KBM-7 (cell line): ENCODE data around the gene ATP9B.

ENCODE experiments used
- DNase-seq: peaks from one replicate; pipeline ENCODE4 v3.0.0-alpha.2; 2015
- in situ Hi-C: fragments of 300-500 bp; cut with MboI; formaldehyde crosslinking; loops from 2 replicates; pipeline ENCODE4 v1.14.3; 2020; ENCODE audit warnings: low sequenced_read_pairs, low pct_unique_long_range_greater_than_20kb, mixed read lengths

The ATP9B gene

DNA sequence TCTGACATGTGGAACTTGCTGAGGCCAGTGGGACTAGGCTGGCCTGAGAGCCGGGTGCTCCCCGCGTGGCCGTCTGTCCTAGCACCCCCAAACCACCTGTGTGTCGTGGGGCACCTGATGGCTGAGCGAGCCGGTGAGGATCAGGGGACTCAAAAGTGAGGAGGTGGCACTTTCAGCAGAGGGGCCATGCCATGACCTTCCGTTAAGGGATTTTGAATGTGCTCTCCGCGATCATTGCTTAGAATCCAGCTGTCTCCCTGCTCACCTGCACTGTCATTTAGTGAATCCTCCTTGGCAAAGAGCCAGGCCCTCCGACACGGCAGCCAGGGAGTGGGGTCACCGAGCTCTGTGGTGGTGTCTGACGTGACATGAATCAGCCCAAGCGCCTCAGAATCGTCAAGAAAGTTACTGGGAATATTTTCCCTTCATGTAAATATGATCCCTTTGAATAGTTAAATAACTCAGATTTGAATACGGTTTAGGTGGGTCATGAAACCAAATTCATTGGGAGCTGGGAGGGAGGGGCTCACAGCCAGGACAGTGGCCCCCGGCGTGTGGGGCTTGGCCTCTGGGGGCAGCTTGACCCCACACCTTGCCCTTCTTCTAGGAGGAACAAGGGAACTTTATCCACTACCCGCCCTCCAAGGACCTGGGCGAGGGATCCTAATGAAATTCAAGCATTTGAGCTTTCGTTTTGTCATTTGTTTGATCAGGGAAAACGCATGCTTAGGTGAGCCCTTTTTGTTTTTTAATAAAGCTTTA is 336.0 kb downstream of the ATP9B start:
- DNase-seq, result no peak
- in situ Hi-C loops, result loop anchor here (10.0 kb wide), 1 partner anchor 110 kb away; no protein-coding TSS in a partner anchor

DNA sequence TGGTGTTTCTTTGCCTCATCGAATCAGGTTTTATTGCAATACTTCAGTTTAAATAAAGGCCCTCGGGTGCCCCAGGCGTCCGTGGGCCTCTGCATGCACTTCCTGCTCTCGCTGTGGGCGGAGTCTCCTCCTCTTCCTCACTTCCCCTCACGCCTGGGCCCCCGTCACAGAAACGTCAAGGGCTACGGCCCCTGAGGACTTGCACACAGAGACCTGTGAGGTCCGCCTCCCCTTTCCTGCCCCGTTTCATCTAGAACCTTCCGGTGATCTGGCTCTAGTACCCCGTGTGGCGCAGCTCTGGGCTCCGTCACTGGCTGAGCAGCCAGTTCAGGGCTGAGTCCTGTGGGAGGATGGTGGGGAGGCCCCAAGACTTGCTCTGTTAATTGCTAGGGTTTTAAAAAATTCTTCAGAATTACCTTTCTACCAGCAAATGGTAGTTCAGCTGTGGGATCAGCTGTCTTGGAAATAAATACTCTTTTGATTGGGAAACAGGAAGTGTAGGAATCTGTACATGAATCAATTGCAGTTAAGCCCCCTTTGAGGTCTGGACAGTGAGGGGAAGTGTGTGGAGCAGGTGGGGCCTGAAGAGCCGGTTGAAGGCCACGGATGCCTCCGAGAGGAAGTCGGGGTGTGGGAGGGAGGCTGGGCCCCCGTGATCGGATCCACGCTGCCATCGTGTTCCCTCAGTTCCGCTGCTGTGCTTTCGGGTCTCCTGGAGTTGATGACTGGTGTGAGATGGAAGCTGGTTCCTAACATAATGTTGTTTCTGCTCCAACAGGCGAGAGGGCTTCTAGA is 336.8 kb downstream of the ATP9B start:
- in situ Hi-C loops, result loop anchor here (10.0 kb wide), 1 partner anchor 109 kb away; no protein-coding TSS in a partner anchor
- DNase-seq, result peak; percentile 78

DNA sequence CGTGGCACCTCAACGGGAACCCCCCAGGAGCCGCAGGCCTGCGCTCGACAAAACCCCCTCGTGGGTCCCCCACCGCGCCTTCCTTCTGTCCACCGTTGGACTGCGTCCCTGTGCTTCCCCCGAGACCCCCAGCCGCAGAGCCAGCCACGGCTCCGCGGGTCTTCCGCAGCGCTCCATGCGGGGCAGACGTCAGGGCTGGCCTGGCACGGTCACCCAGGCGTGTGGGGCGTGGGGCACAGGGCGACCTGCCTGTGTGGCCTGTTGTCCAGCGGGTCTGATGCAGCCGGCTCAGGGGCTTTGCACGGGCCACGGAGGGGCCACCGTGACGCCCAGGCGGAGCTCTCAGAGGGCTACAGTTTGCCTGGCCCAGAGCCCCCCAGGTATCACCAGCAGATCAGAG is 337.5 kb downstream of the ATP9B start:
- in situ Hi-C loops, result loop anchor here (10.0 kb wide), 1 partner anchor 108 kb away; no protein-coding TSS in a partner anchor
- no peak for DNase-seq

DNA sequence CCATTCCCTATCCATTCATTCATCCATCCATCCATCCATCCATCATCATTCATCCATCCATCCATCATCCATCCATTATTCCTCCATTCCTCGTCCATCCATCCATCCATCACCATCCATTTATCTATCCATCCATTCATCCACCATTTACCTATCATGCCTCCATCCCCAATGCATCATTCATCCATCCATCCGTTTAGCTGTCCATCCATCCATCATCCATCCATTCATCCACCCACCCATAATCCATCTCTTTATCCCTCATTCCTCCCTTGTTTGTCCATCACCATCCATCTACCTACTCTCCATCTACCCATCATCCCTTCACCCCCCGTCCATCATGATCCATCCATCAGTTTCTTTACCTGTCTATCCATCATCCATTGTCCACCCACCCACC is 340.1 kb downstream of the ATP9B start:
- in situ Hi-C loops, result loop anchor here (10.0 kb wide), 1 partner anchor 105 kb away; no protein-coding TSS in a partner anchor
- DNase-seq, result no peak

DNA sequence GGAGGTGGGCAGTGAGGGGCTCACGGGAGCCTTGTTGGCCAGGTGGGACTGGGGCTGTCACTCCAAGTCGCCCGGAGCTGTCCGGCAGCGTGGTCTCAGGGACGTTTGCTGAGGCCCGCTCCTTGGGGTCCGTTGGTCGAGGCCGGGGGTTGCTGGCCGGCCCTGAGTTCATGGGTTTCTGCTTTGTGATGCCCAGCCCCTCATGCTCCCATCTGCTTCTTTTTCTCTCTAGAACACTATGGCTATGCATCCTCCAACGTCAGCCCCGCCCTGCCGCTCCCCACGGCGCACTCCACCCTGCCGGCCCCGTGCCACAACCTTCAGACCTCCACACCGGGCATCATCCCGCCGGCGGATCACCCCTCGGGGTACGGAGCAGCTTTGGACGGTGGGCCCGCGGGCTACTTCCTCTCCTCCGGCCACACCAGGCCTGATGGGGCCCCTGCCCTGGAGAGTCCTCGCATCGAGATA is 341.0 kb downstream of the ATP9B start:
- in situ Hi-C loops, result no loop called here
- DNase-seq, result no peak

DNA sequence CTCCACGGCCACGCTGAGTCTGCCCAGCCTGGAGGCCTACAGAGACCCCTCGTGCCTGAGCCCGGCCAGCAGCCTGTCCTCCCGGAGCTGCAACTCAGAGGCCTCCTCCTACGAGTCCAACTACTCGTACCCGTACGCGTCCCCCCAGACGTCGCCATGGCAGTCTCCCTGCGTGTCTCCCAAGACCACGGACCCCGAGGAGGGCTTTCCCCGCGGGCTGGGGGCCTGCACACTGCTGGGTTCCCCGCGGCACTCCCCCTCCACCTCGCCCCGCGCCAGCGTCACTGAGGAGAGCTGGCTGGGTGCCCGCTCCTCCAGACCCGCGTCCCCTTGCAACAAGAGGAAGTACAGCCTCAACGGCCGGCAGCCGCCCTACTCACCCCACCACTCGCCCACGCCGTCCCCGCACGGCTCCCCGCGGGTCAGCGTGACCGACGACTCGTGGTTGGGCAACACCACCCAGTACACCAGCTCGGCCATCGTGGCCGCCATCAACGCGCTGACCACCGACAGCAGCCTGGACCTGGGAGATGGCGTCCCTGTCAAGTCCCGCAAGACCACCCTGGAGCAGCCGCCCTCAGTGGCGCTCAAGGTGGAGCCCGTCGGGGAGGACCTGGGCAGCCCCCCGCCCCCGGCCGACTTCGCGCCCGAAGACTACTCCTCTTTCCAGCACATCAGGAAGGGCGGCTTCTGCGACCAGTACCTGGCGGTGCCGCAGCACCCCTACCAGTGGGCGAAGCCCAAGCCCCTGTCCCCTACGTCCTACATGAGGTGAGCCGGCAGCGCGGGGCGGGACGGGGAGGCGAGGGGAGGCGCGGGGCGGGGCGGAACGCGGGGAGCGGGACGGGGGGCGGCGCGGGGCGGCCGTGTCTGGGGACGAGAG is 341.8 kb downstream of the ATP9B start:
- in situ Hi-C loops, result no loop called here
- no peak for DNase-seq

DNA sequence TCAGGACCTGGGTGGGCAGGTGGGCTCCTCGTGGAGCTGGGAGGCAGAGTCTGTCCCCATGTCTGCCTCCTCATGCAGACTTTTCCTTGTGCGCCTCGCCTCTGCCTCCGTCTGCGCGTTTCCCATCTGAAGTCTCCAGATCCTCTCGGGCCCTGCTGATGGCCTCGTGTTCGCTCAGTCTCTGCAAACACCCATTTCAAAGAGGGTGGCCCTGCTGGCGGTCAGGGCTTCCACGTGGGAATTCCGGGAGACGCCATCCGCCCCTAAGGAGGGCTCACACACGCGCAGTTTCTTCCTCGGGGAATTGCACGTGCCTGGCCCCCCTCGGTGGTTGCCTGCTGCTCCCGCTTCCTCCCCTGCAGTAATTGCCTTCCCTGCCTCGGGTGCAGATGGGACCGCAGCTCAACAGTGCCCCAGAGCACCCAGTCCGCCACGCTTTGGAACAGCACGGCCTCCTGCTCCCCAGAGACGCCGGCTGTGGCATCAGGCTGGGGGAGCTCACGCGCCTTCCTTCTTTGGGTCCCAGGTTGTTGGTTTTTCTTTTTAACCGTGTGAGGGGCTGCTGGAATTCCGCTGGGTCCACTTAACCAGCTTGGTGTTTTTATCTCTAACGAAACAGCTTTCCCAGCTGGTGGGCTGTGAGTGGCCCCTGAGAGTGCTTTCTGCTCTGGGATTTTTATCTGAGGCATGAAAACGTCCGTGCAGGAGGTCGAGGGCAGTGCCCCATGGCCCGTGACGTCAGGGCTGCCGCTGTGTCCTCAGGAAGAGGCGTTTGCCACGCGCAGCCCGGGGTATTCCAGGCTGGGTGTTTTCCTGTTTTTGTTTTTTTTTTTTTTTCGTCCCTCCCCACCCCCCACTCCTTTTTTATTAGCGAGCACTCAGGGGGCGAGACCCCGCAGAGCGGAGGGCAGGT is 342.7 kb downstream of the ATP9B start:
- DNase-seq, result no peak
- in situ Hi-C loops, result no loop called here

DNA sequence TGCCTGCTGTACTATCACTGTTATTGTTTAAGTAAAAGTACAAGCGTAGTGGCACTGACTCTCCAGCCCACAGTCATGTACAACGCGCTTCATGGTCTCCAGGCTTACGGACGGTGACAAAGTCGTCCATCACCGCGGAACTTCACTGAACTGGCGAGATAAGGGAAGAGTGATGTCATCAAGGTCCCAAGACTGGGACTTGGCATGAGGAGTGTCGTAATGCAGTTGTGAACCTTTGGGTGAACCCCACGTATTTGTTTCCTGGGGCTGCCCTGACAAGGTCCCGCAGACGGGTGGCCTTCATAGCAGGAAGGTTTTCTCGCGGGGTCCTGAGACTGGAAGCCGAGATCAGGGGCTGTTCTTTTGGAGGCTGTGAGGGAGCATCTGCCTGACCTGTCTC is 343.8 kb downstream of the ATP9B start:
- in situ Hi-C loops, result no loop called here
- DNase-seq, result no peak

DNA sequence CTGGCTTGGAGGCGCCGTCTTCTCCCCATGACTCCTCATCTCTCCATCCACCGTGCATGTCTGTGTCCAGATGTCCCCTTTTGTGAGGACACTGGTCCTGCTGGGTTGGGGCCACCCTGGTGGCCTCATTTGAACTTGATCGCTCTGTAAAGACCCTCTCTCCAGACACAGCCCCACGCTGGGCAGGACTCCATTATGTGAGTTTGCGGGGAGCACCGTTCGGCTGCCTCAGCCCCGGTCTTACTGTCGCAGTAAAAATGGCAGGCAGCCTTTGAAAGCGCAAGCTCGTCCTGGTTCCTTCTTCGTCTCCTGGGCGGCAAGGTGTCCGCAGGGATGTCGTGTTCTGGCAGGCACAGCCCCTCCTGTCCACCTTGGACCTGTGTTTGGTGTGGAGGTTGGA is 344.2 kb downstream of the ATP9B start:
- in situ Hi-C loops, result no loop called here
- DNase-seq, result no peak

DNA sequence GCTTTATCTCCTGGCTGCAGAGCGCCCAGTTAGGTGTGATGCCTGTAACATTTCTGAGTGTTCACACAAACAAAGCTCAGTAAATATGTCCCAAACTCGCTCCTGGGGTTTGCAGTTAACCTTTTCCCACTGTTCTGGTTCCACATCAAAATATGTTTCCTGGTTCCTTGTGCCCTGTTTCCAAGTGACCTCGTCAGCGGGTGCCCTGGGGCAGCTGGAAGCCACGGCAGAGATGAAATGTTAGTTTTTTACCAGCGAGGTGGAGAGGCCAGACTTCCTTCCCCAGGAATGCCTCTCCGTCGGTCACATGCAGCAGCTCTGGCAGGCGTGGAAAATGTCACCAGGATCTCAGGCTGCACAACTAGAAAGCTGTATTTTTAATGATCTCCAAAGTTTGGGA is 344.7 kb downstream of the ATP9B start:
- in situ Hi-C loops, result no loop called here
- no peak for DNase-seq

DNA sequence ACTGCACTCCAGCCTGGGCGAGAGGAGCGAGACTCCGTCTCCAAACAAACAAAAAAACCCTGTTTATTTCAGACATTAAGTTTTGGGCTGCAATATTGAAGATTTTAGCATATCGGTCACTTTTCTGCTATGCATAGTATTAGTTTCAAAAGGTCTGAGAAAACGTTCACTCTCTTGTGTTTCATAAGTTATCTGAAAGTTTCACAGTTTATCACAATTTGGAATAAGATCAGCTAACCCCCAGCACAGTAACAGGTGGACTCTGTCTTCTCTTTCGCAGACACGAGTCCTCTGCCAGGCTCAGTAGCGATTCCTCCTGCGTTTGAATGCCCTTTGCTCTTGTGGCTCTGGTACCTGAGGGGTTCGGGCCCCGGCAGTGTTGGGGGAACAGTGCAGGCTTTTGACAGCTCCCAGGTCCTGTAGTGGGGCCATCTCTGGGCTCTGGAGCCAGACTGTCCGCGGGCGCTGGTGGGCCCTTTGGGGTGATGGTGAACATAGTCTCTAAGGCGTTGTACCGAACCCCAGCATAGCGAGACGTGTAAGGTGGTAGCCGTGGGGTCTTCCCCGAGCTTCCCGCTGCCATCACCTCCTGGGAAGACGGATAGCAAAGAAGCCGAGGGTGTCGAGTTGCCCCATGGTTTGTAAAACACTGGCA is 347.0 kb downstream of the ATP9B start:
- in situ Hi-C loops, result no loop called here
- DNase-seq, result no peak

DNA sequence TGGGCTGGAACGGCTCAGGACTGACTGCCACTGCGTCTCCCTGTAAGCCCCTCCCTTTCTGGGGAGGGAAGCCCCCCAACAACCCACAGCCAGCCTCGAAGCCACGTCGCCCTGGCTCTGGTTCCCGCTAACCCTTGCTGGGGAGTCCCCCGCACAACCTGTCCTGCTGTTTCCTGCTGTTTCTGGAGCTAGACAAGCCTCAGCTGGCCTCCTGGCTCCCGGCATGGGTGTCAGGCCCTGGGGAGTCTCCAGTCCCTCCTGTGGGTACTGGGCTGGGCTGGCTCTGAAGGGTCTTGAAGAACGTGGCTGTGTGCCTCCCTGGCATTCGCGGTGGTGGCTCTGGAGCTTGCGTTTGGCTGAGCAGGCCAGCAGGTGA is 347.5 kb downstream of the ATP9B start:
- no peak for DNase-seq
- in situ Hi-C loops, result no loop called here

DNA sequence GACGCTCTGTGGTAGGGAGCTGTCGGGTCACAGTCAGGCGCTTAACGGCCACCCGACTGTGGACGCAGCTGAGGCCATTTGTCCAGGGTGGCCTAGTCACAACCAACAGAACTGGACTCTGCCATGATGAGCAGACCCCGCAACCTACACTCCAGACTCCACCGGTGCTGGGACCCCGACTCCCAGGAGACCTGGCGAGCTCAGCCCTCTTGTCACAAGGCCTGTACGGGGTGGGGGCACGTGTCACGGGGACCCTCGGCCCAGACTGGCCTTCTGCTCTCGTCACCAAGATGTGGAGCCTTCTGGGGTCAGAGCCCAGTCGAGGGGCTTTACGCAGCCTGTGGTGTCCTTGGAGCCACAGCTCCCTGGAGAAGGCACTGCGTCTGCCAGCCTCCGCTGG is 349.0 kb downstream of the ATP9B start:
- in situ Hi-C loops, result no loop called here
- no peak for DNase-seq

DNA sequence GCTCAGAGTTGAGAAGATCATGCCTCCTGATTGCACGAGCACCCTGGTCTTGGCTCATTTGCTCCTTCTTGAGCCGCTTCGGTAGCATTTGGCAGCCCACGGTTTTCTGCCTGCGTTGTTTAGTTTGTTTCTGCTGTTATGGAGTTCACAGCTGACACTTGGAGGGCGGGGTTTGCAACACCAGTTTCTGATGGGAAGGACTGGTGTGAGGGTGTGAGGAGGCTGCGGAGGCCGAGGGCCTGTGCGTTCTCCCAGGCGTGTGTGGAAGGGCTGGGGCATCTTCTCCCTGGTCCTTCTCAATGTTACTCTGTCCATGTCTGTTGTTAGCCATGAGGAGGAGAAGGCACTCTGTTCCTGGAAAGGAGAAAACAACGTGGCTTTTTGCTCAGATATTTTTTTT is 349.4 kb downstream of the ATP9B start:
- in situ Hi-C loops, result no loop called here
- no peak for DNase-seq

DNA sequence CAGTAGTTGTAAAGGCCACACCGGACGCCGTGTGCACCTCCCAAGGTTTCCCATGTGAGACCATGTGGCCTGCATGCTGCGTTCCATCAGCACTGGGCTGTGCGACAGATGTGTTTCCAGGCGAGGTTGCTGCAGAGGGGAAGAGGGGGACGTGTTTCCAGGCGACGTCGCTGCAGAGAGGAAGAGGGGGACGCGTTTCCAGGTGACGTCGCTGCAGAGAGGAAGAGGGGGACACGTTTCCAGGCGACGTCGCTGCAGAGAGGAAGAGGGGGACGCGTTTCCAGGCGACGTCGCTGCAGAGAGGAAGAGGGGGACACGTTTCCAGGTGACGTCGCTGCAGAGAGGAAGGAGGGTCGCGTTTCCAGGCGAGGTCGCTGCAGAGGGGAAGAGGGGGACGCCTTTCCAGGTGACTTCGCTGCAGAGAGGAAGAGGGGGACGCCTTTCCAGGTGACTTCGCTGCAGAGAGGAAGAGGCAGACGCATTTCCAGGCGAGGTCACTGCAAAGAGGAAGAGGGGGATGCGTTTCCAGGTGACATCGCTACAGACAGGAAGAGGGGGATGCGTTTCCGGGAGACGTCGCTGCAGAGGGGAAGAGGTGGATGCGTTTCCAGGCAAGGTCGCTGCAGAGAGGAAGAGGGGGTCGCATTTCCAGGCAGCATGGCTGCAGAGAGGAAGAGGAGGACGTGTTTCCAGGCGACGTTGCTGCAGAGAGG is 351.0 kb downstream of the ATP9B start:
- DNase-seq, result no peak
- in situ Hi-C loops, result no loop called here

DNA sequence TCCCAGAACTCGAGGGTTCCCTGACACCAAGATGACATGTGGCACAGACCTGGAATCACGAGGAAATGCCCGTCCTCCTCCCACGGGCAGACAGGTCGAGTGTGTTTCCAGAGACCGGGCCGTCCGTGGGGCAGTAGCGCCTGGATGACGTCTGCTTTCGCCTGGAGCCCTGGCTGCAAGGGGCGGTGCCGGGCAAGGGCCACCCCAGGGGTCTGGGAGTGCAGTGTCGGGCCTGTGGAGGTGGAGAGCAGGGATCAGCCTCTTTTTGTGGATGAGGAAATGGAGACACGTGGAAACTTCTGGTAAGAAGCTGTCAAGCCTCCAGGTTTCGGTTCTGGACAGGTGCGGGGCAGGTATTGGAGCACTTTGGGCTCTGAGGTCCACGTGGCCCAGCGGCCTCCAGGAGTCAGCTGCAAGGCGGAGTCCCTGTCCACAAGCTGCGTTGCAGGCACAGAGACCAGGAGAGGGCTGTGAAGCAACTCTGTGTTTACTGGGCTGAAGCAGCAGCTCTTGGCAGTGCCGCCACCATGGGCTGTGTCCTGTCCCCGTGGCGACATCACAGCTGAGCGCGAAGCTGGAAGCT is 352.2 kb downstream of the ATP9B start:
- DNase-seq, result no peak
- in situ Hi-C loops, result no loop called here
